ENCODE results near the gene OR13J1.

Gene OR13J1

DNA sequence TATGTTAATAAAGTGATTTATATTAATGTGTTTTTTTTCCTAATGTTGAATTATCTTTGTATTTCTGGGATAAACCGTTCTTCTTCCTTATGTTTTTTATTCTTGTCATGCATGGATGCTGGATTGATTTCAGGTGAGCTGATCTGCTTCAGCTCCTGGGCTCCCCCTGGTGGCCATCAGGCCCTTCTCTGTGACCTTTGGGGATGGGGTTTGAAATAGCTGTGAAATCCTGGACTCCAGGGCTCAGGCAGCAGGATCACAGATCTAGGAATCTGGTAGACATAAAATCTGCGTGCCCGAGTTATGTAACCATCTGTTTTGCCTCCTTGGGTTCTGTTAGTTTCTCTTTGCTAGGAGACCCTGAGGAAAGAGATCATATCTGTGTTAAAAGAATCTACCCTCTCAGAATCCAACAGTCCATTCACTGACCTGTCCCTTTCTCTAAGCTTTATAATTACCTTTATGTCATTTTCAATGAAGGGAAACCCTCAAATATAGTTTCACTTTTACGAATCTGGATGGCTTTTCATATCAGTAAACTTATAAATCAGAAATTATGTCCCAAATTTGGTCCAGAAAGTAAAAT lies 12.2 kb upstream of the OR13J1 start:
- Mint-ChIP-seq H3K9me3 (peaks cover 4% of the 10 kb centered on the region), H3K36me3 (no peaks in the 10 kb centered on the region), H3K4me1 (no peaks in the 10 kb centered on the region), H3K4me3 (no peak overlapping the region), H3K27ac (no peak overlapping the region)
- peak; percentile 76 to 81 for DNase-seq (ENCODE audit: low spot score in 2 of 2)
- peak; percentile 75 for ATAC-seq

DNA sequence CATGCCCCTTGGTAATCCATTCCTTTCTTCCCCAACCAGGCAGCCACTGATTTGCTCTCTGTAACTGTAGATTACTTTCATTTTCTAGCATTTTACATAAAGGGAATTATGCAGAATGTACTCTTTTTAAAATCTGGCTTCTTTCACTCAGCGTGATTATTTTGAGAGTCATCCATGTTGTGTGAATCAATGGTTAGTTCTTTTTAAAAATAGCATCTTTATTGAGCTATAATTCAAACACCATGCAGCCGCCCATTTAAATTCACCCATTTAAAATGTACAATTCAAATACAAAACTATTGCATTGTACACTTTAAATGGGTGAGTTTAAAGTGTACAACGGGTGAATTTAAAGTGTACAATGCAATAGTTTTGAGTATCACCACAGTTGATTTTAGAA lies 2.3 kb upstream of the OR13J1 start:
- Mint-ChIP-seq H3K27ac (no peak overlapping the region), H3K9me3 (peaks cover 3% of the 10 kb centered on the region), H3K36me3 (no peaks in the 10 kb centered on the region), H3K4me1 (no peaks in the 10 kb centered on the region), H3K4me3 (no peak overlapping the region)
- DNase-seq (ENCODE audit: low spot score in 2 of 2): no peak
- ATAC-seq: no peak

DNA sequence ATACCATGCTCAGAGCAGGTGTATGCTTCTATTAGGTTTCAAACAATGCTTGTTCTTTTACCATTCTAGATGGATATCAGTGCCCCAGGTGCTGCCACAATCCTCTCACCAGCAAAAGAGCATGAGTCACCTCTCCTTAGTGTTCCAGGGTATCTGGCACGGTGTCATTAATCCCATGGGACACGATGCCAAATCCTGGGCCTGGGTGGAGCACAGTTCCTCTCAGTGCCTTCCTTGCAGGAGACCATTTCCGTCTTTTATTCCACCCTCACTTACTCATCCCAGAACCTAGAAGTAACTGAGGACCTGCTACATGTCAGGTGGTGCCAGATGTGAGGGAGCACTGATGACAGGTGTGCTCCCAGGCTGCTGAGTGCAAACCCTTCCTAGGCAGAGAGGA lies 1.3 kb upstream of the OR13J1 start:
- H3K4me1 Mint-ChIP-seq: no peaks in the 10 kb centered on the region
- H3K27ac Mint-ChIP-seq: no peak overlapping the region
- H3K4me3 Mint-ChIP-seq: no peak overlapping the region
- no peaks in the 10 kb centered on the region for H3K36me3 Mint-ChIP-seq
- H3K9me3 Mint-ChIP-seq: no peaks in the 10 kb centered on the region
- ATAC-seq (no peak), DNase-seq (ENCODE audit: low spot score in 2 of 2) (no peak)

DNA sequence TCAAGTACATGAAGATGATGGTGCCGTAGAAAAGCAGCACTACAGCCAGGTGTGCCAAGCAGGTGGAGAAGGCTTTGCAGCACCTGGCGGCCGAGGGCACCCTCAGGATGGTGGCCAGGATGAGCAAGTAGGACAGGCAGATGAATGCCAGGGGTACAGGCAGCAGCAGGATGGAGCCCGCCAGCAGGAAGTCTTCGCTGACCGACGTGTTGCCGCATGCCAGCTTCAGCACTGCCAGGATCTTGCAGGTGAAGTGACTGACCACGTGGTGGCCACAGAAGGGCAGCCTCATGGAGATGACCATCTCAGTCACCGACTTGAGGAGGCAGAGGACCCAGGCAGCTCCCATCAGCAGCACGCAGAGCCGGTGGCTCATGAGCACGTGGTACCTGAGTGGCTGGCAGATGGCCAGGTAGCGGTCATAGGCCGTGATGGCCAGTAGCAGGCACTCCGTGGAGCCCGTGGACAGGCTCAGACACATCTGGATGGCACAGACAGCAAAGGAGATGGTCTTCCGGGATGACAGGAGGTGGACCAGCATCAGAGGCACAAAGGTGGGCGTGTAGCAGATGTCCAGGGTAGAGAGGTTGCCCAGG lies 482 bp downstream of the OR13J1 start:
- Mint-ChIP-seq H3K4me3 (no peak overlapping the region), H3K27ac (no peak overlapping the region), H3K9me3 (no peaks in the 10 kb centered on the region), H3K4me1 (no peaks in the 10 kb centered on the region), H3K36me3 (no peaks in the 10 kb centered on the region)
- DNase-seq (ENCODE audit: low spot score in 2 of 2) (no peak), ATAC-seq (no peak)

DNA sequence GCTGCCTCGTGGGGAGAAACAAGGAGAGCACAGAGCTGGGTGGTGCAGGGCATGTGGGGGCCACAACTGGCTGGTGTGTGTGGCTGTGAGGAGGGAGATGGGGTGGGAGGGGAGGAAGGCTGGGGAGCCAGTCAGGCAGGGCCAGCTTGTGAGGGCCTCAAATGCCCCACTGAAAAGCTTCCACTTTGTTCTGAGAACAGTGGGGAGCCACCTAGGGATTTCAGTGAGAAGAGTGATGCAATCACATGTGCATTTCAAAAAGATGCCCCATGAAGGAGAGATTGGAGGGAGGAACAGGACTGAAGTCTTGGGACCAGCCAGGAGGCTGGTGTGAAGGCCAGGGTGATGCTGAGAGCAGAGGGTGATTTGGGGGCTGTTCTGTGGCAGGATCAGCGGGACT lies 1.3 kb downstream of the OR13J1 start:
- no peak overlapping the region for H3K4me3 Mint-ChIP-seq
- peak; percentile 35 for ATAC-seq
- H3K4me1 Mint-ChIP-seq: no peaks in the 10 kb centered on the region
- no peaks in the 10 kb centered on the region for H3K9me3 Mint-ChIP-seq
- no peak for DNase-seq (ENCODE audit: low spot score in 2 of 2)
- no peak overlapping the region for H3K27ac Mint-ChIP-seq
- no peaks in the 10 kb centered on the region for H3K36me3 Mint-ChIP-seq

DNA sequence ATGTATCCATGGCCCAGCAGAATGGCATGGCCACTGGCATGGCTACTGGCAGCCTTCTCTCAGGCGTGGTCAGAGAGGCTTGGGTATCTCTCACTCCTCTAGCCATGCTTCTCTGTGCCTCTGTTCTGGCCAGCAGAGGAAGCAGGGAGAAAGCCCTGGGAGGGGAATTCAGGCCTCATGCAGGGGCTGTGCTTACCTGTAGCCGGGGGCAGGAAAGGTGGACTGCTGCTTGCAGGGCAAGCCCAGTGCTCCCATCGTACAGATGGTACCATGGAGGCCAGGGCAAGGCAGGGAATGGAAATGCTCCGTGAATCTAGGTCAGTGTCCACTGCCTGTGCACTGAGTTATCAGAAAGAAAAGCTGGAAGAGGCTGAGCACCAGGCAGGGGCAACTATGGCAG lies 2.7 kb downstream of the OR13J1 start:
- H3K4me3 Mint-ChIP-seq: no peak overlapping the region
- H3K36me3 Mint-ChIP-seq: no peaks in the 10 kb centered on the region
- no peak for DNase-seq (ENCODE audit: low spot score in 2 of 2)
- no peak overlapping the region for H3K27ac Mint-ChIP-seq
- H3K9me3 Mint-ChIP-seq: no peaks in the 10 kb centered on the region
- ATAC-seq: no peak
- H3K4me1 Mint-ChIP-seq: no peaks in the 10 kb centered on the region

DNA sequence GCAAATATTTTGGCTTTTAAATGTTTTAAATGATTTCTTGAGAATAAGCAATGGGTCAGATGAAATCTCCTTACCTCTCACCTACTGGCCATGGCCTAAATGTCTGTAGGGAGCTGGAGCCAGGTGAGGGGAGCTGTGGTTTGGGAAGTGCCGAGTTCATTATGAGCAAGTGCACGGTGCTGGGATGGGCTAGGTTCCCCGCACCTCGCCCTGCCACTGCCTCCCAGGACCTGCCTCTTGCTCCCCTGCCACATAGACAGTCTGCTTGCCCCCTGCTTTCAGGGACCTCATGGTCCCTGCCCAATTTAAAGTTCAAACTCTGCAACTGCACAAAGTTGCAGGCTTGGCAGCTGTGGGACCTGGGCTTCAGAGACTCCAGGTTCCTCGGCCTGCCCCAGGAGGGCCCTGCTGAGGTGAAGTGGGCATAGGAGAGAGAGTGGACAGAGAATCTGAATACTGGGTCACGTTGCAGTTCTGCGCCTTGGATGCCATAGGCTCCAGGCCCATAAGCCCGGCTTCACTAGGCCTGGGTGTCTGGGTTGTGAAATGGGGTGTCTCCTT lies 5.4 kb downstream of the OR13J1 start:
- no peak for ATAC-seq
- Mint-ChIP-seq H3K9me3 (no peaks in the 10 kb centered on the region), H3K27ac (no peak overlapping the region), H3K36me3 (no peaks in the 10 kb centered on the region), H3K4me3 (no peak overlapping the region), H3K4me1 (peaks cover 5% of the 10 kb centered on the region)
- no peak for DNase-seq (ENCODE audit: low spot score in 2 of 2)

DNA sequence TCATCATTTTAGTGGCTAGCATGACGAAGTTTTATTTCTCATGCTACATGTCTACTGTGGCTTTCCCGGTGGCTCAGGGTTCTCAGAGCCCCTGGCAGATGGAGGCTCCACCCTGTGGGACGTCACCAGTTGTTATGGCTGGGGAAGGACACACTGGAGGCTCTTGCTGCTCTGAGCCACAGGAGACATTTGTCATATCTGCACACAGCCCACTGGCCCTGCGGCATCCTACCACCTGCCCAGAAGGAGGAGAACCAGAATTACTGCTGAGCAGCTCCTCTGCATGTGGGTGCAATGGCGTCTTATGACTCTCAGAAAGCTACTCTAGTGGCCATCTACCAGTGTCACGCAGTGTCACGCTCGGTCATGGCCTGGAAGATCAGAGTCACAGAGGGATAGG lies 6.6 kb downstream of the OR13J1 start:
- Mint-ChIP-seq H3K36me3 (no peaks in the 10 kb centered on the region), H3K9me3 (no peaks in the 10 kb centered on the region), H3K4me1 (peaks cover 15% of the 10 kb centered on the region), H3K4me3 (no peak overlapping the region), H3K27ac (no peak overlapping the region)
- DNase-seq (ENCODE audit: low spot score in 2 of 2) (peak in 1 of 2 donors; percentile 40), ATAC-seq (no peak)

DNA sequence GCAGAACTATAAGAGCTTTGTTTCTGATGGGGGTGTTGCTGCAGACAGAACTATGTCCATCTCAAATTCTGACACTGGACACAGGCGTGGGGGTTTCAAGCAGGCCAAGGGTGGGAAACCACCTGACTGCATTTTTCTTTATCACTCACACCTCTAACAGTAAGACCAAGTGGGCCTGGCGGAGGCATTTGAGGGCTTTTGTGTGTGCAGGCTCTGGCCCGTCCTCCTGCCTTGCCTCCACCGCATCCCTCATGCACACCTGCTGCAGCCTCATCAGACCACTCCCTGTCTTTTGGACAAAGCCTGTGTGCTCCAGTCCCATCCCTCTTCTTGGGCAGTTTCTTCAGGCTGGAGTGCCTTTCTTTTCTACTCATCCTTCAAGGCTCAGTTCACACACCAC lies 7.9 kb downstream of the OR13J1 start:
- peaks cover 19% of the 10 kb centered on the region for H3K4me1 Mint-ChIP-seq
- no peak overlapping the region for H3K4me3 Mint-ChIP-seq
- H3K9me3 Mint-ChIP-seq: no peaks in the 10 kb centered on the region
- no peak for ATAC-seq
- H3K36me3 Mint-ChIP-seq: no peaks in the 10 kb centered on the region
- H3K27ac Mint-ChIP-seq: no peak overlapping the region
- peak in 1 of 2 donors; percentile 23 for DNase-seq (ENCODE audit: low spot score in 2 of 2)

DNA sequence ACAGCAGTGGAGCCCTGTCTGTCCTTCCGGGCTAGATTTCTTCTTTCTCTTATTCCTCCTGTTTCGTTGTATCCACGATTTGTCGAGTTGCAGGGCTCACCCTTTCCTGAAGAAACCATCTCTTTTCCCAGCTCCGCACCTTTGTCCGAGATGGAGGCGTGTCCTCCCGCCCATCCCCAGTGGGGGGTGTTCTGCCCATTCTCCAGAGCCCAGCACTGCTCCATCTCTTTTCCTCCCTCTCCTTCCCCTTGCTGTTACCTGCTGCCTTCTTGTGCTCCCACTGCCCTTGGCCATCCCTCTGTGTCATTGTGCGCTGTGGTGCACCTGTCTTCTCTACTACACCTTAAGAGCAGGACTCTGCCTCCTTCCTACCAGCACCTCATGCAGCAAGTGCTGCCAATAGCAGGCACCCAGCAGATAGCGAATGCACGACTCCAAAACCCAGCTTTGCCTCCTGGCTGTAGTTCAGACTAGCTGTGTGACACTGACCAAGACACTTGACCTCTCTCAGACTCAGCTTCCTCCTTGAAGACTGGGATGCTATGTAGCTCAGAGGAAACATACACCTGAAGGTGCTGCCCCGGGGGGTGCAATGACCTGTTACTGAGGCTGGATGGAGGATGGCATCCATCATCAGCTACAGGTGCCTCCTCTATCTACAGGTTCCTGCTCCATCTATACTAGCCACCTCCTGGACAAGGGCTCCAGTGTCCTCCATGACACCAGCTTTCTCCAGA lies 8.9 kb downstream of the OR13J1 start:
- H3K4me3 Mint-ChIP-seq: no peak overlapping the region
- ATAC-seq: no peak
- H3K4me1 Mint-ChIP-seq: peaks cover 19% of the 10 kb centered on the region
- no peak overlapping the region for H3K27ac Mint-ChIP-seq
- DNase-seq (ENCODE audit: low spot score in 2 of 2): peak; percentile 0 to 44
- H3K9me3 Mint-ChIP-seq: no peaks in the 10 kb centered on the region
- H3K36me3 Mint-ChIP-seq: no peaks in the 10 kb centered on the region

DNA sequence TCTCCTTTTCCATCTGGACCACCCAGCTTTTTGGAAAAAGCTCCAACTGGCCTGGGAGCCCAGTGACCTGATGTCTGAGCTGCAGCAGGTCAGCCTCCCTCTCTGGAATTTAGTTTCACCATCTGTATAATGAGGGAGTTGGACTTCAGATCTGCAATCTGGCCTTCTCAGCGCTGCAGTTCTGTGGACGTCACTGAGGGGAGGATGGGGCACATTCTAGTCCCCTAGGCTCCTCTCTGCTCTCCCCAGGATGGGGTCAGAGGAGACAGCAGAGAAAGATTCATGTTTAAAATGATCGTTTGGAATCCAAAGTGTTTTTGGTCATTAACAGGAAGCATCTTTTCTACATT lies 10.2 kb downstream of the OR13J1 start:
- Mint-ChIP-seq H3K27ac (no peak overlapping the region), H3K36me3 (no peaks in the 10 kb centered on the region), H3K4me3 (no peak overlapping the region), H3K9me3 (no peaks in the 10 kb centered on the region), H3K4me1 (peaks cover 19% of the 10 kb centered on the region)
- DNase-seq (ENCODE audit: low spot score in 2 of 2): no peak
- no peak for ATAC-seq

DNA sequence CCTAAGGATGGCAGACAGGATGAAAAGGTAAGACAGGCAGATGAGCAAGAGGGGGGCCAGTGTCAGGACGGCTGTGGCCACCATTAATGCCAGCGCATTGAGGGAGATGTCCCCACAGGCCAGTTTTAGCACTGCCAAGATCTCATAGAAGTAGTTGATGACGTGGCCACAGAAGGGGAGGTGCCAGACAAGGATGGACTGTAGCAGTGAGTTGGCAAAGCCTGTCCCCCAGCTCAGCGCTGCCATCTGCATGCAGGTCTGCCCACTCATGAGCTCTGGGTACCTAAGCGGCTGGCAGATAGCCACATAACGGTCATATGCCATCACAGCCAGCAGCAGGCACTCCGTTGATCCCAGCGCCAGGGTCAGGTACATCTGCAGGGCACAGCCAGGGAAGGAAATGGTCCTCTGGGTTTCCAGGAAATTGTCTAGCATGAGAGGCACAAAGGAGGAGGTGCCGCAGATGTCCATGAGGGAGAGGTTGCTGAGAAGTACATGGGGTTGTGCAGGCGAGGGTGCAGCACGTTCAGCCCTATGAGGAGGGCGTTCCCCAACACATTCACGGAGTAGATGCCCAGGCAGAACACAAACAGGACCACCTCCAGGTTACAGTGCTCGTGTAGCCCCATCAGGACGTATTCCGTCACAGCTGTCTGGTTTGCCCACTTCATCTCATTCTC lies 10.8 kb downstream of the OR13J1 start:
- H3K4me3 Mint-ChIP-seq: no peak overlapping the region
- H3K36me3 Mint-ChIP-seq: no peaks in the 10 kb centered on the region
- peak in 1 of 2 donors; percentile 45 for DNase-seq (ENCODE audit: low spot score in 2 of 2)
- peaks cover 19% of the 10 kb centered on the region for H3K4me1 Mint-ChIP-seq
- H3K9me3 Mint-ChIP-seq: no peaks in the 10 kb centered on the region
- H3K27ac Mint-ChIP-seq: no peak overlapping the region
- ATAC-seq: peak; percentile 75

DNA sequence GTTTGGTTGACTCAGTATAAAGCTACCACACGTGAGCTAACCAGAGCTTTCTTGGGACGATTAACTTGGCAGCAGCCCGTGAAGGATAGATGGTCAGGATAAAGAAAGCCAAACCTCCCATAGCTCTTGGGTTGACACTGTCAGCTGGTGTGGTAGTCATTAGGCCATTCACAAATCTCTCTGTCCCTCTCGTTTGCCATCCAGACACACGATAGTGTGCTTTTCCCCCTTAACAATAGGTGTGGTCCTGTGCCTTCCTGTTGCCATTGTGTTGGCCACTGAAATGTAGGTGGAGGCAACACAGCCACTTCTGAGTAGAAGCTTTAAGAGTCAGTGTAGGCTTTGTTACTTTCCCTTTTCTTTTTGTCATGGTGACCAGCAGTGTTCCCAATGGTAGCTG lies 11.7 kb downstream of the OR13J1 start:
- DNase-seq (ENCODE audit: low spot score in 2 of 2) (peak in 1 of 2 donors; percentile 38), ATAC-seq (no peak)
- Mint-ChIP-seq H3K9me3 (no peaks in the 10 kb centered on the region), H3K27ac (peak overlapping the region; percentile 48), H3K36me3 (no peaks in the 10 kb centered on the region), H3K4me1 (peaks cover 19% of the 10 kb centered on the region), H3K4me3 (no peak overlapping the region)

DNA sequence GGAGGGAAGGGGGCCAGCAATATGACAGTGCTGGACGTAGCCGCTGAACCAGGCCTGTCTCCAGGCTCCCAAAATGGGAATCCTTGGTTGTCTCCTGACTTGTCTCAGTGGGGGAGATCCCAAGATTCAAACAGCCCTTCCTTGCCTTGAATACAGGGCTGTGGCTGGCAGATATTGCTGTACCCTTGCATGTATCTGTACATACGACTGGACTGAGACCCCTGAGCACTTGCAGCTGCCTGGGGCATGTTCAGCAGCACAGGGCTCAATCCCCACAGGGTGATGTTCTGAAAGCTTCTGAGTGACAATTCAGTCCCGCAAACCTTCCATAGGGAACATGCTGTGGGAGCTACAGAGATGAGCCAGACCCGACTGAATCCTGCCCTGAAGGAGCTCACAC lies 13.3 kb downstream of the OR13J1 start:
- Mint-ChIP-seq H3K36me3 (no peaks in the 10 kb centered on the region), H3K9me3 (no peaks in the 10 kb centered on the region), H3K27ac (no peak overlapping the region), H3K4me3 (no peak overlapping the region), H3K4me1 (peaks cover 19% of the 10 kb centered on the region)
- DNase-seq (ENCODE audit: low spot score in 2 of 2) (no peak), ATAC-seq (no peak)

DNA sequence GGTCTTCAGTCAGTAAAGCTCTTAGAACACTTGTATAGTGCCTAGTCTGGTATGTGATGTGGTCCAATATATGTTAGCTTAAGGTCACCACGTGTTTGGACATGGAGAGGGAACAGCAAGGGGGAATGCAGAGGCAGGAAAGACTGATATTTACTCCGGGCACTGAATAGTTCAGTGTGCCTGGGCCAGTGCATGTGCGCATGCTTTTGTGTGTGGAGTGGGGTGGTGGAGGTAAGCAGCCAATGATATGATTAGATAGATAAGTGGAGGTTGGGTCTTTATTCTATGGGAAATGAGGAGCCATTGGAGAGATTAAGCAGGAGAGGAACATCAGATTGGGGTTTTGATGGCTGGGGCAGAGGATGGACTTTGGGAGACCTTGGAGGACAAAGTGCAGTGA lies 14.0 kb downstream of the OR13J1 start:
- H3K9me3 Mint-ChIP-seq: no peaks in the 10 kb centered on the region
- H3K4me3 Mint-ChIP-seq: no peak overlapping the region
- no peak overlapping the region for H3K27ac Mint-ChIP-seq
- H3K4me1 Mint-ChIP-seq: peaks cover 15% of the 10 kb centered on the region
- DNase-seq (ENCODE audit: low spot score in 2 of 2) (no peak), ATAC-seq (no peak)
- H3K36me3 Mint-ChIP-seq: no peaks in the 10 kb centered on the region
